Measurements from ENCODE around the gene NKD1. TPM values are rescaled to one million over a fixed set of nuclear protein-coding genes. Genes with fewer than 3 reads are reported as not detected.
"Not testable (repeated sequence)": the region's sequence is repeated elsewhere in the genome, so short reads cannot be mapped to it uniquely, and the experiment has no call there.

NKD1 gene
- polyA plus RNA-seq, 1 donor: 5.3 TPM

- Histone ChIP-seq H3K4me1 (ENCODE audit: control insufficient read depth, insufficient read depth, low read length) (no peaks in the 10 kb centered on the region), H3K27me3 (ENCODE audit: control insufficient read depth, insufficient read depth, low read length) (peaks cover 9% of the 10 kb centered on the region), H3K9me3 (ENCODE audit: control insufficient read depth, low read depth, low read length) (no peaks in the 10 kb centered on the region), H3K36me3 (ENCODE audit: control insufficient read depth, insufficient read depth, low read length) (no peaks in the 10 kb centered on the region), H3K4me3 (ENCODE audit: low read length) (no peak overlapping the region), H3K27ac (ENCODE audit: low read length) (no peak overlapping the region)
- DNase-seq: no peak
- no CpG with 5 or more reads among the region's 13 CpGs for WGBS (ENCODE audit: insufficient coverage, low lambda C conversion rate)
Measured at GRCh38 chr16:50530277-50531236, 17.6 kb upstream of the NKD1 start.

- H3K27me3 ChIP-seq (ENCODE audit: control insufficient read depth, insufficient read depth, low read length): peaks cover 5% of the 10 kb centered on the region
- no CpG with 5 or more reads among the region's 2 CpGs for WGBS (ENCODE audit: insufficient coverage, low lambda C conversion rate)
- H3K4me1 ChIP-seq (ENCODE audit: control insufficient read depth, insufficient read depth, low read length): no peaks in the 10 kb centered on the region
- H3K27ac ChIP-seq (ENCODE audit: low read length): no peak overlapping the region
- no peak overlapping the region for H3K4me3 ChIP-seq (ENCODE audit: low read length)
- no peak for DNase-seq
- H3K36me3 ChIP-seq (ENCODE audit: control insufficient read depth, insufficient read depth, low read length): no peaks in the 10 kb centered on the region
- no peaks in the 10 kb centered on the region for H3K9me3 ChIP-seq (ENCODE audit: control insufficient read depth, low read depth, low read length)
Measured at GRCh38 chr16:50531359-50531758, 16.8 kb upstream of the NKD1 start.

- no peaks in the 10 kb centered on the region for H3K4me1 ChIP-seq (ENCODE audit: control insufficient read depth, insufficient read depth, low read length)
- DNase-seq: no peak
- peaks cover under 1% of the 10 kb centered on the region for H3K27me3 ChIP-seq (ENCODE audit: control insufficient read depth, insufficient read depth, low read length)
- no peak overlapping the region for H3K27ac ChIP-seq (ENCODE audit: low read length)
- no CpG with 5 or more reads among the region's 3 CpGs for whole genome bisulfite sequencing (ENCODE audit: insufficient coverage, low lambda C conversion rate)
- H3K9me3 ChIP-seq (ENCODE audit: control insufficient read depth, low read depth, low read length): no peaks in the 10 kb centered on the region
- H3K4me3 ChIP-seq (ENCODE audit: low read length): no peak overlapping the region
- no peaks in the 10 kb centered on the region for H3K36me3 ChIP-seq (ENCODE audit: control insufficient read depth, insufficient read depth, low read length)
Measured at GRCh38 chr16:50531901-50532300, 16.3 kb upstream of the NKD1 start.

- no peaks in the 10 kb centered on the region for H3K4me1 ChIP-seq (ENCODE audit: control insufficient read depth, insufficient read depth, low read length)
- WGBS (ENCODE audit: insufficient coverage, low lambda C conversion rate): 100% methylated on average over 1 of the region's 6 CpGs
Measured at GRCh38 chr16:50532576-50532975, 15.6 kb upstream of the NKD1 start.

GRCh38 chr16:50533317-50533716 is 14.9 kb upstream of the NKD1 start:
- no CpG with 5 or more reads among the region's 4 CpGs for WGBS (ENCODE audit: insufficient coverage, low lambda C conversion rate)
- Histone ChIP-seq H3K9me3 (ENCODE audit: control insufficient read depth, low read depth, low read length) (no peaks in the 10 kb centered on the region), H3K36me3 (ENCODE audit: control insufficient read depth, insufficient read depth, low read length) (no peaks in the 10 kb centered on the region), H3K27me3 (ENCODE audit: control insufficient read depth, insufficient read depth, low read length) (no peaks in the 10 kb centered on the region), H3K27ac (ENCODE audit: low read length) (no peak overlapping the region), H3K4me1 (ENCODE audit: control insufficient read depth, insufficient read depth, low read length) (no peaks in the 10 kb centered on the region), H3K4me3 (ENCODE audit: low read length) (no peak overlapping the region)
- no peak for DNase-seq

More at GRCh38 chr16:50532576-50532975, 15.6 kb upstream of the NKD1 start:
- Histone ChIP-seq H3K4me3 (ENCODE audit: low read length) (no peak overlapping the region), H3K36me3 (ENCODE audit: control insufficient read depth, insufficient read depth, low read length) (no peaks in the 10 kb centered on the region), H3K27me3 (ENCODE audit: control insufficient read depth, insufficient read depth, low read length) (no peaks in the 10 kb centered on the region), H3K27ac (ENCODE audit: low read length) (no peak overlapping the region), H3K9me3 (ENCODE audit: control insufficient read depth, low read depth, low read length) (no peaks in the 10 kb centered on the region)
- DNase-seq: no peak

GRCh38 chr16:50534091-50534490 is 14.1 kb upstream of the NKD1 start:
- 88% methylated on average over 1 of the region's 4 CpGs for WGBS (ENCODE audit: insufficient coverage, low lambda C conversion rate)
- H3K27me3 ChIP-seq (ENCODE audit: control insufficient read depth, insufficient read depth, low read length): no peaks in the 10 kb centered on the region
- H3K36me3 ChIP-seq (ENCODE audit: control insufficient read depth, insufficient read depth, low read length): no peaks in the 10 kb centered on the region
- H3K9me3 ChIP-seq (ENCODE audit: control insufficient read depth, low read depth, low read length): no peaks in the 10 kb centered on the region
- no peak for DNase-seq
- no peak overlapping the region for H3K27ac ChIP-seq (ENCODE audit: low read length)
- no peaks in the 10 kb centered on the region for H3K4me1 ChIP-seq (ENCODE audit: control insufficient read depth, insufficient read depth, low read length)
- H3K4me3 ChIP-seq (ENCODE audit: low read length): no peak overlapping the region

GRCh38 chr16:50534556-50534955 is 13.6 kb upstream of the NKD1 start:
- no CpG with 5 or more reads among the region's 10 CpGs for WGBS (ENCODE audit: insufficient coverage, low lambda C conversion rate)
- no peak for DNase-seq

GRCh38 chr16:50534958-50535357 is 13.2 kb upstream of the NKD1 start:
- WGBS (ENCODE audit: insufficient coverage, low lambda C conversion rate): 94% methylated on average over 2 of the region's 2 CpGs
- Histone ChIP-seq H3K9me3 (ENCODE audit: control insufficient read depth, low read depth, low read length) (no peaks in the 10 kb centered on the region), H3K4me1 (ENCODE audit: control insufficient read depth, insufficient read depth, low read length) (no peaks in the 10 kb centered on the region), H3K36me3 (ENCODE audit: control insufficient read depth, insufficient read depth, low read length) (no peaks in the 10 kb centered on the region), H3K27me3 (ENCODE audit: control insufficient read depth, insufficient read depth, low read length) (no peaks in the 10 kb centered on the region), H3K4me3 (ENCODE audit: low read length) (no peak overlapping the region), H3K27ac (ENCODE audit: low read length) (no peak overlapping the region)
- DNase-seq: no peak

More at GRCh38 chr16:50534556-50534955, 13.6 kb upstream of the NKD1 start:
- Histone ChIP-seq H3K4me3 (ENCODE audit: low read length) (no peak overlapping the region), H3K9me3 (ENCODE audit: control insufficient read depth, low read depth, low read length) (no peaks in the 10 kb centered on the region), H3K27me3 (ENCODE audit: control insufficient read depth, insufficient read depth, low read length) (no peaks in the 10 kb centered on the region), H3K27ac (ENCODE audit: low read length) (no peak overlapping the region), H3K36me3 (ENCODE audit: control insufficient read depth, insufficient read depth, low read length) (no peaks in the 10 kb centered on the region), H3K4me1 (ENCODE audit: control insufficient read depth, insufficient read depth, low read length) (no peaks in the 10 kb centered on the region)

GRCh38 chr16:50535506-50536257 is 12.5 kb upstream of the NKD1 start:
- no peaks in the 10 kb centered on the region for H3K9me3 ChIP-seq (ENCODE audit: control insufficient read depth, low read depth, low read length)

GRCh38 chr16:50536258-50536645 is 11.9 kb upstream of the NKD1 start:
- no CpG with 5 or more reads among the region's 7 CpGs for WGBS (ENCODE audit: insufficient coverage, low lambda C conversion rate)
- DNase-seq; H3K27ac ChIP-seq (ENCODE audit: low read length); H3K36me3 ChIP-seq (ENCODE audit: control insufficient read depth, insufficient read depth, low read length); H3K4me3 ChIP-seq (ENCODE audit: low read length); H3K27me3 ChIP-seq (ENCODE audit: control insufficient read depth, insufficient read depth, low read length); H3K9me3 ChIP-seq (ENCODE audit: control insufficient read depth, low read depth, low read length); H3K4me1 ChIP-seq (ENCODE audit: control insufficient read depth, insufficient read depth, low read length): not testable (repeated sequence)

More at GRCh38 chr16:50535506-50536257, 12.5 kb upstream of the NKD1 start:
- no CpG with 5 or more reads among the region's 12 CpGs for WGBS (ENCODE audit: insufficient coverage, low lambda C conversion rate)
- Histone ChIP-seq H3K36me3 (ENCODE audit: control insufficient read depth, insufficient read depth, low read length) (no peaks in the 10 kb centered on the region), H3K27ac (ENCODE audit: low read length) (no peak overlapping the region), H3K4me3 (ENCODE audit: low read length) (no peak overlapping the region), H3K4me1 (ENCODE audit: control insufficient read depth, insufficient read depth, low read length) (no peaks in the 10 kb centered on the region), H3K27me3 (ENCODE audit: control insufficient read depth, insufficient read depth, low read length) (no peaks in the 10 kb centered on the region)
- no peak for DNase-seq
